ENCODE measurements around the gene KLRC1.
"Not testable (repeated sequence)": the region's sequence is repeated elsewhere in the genome, so short reads cannot be mapped to it uniquely, and the experiment has no call there.

The KLRC1 gene

GRCh38 chr12:10422159-10422558 is 31.0 kb downstream of the KLRC1 start:
- DNase-seq (ENCODE audit: low read depth, low spot score): not testable (repeated sequence)

- DNase-seq (ENCODE audit: low read depth, low spot score): not testable (repeated sequence)
Observed at GRCh38 chr12:10420334-10420733, 32.8 kb downstream of the KLRC1 start, which contains the start of gene KLRC3. TSS of gene KLRC3 (minus strand) at chr12:10420595. CDS start at chr12:10420550, 45 bp downstream.

- DNase-seq (ENCODE audit: low read depth, low spot score): no peak
Observed at GRCh38 chr12:10409392-10409791, 43.8 kb downstream of the KLRC1 start, which contains the start of gene KLRC4. TSS of gene KLRC4 (minus strand) at chr12:10409757. CDS start at chr12:10409575, 182 bp downstream.

- DNase-seq (ENCODE audit: low read depth, low spot score): no peak
Observed at GRCh38 chr12:10408842-10409241, 44.3 kb downstream of the KLRC1 start.

GRCh38 chr12:10406725-10407124 is 46.5 kb downstream of the KLRC1 start:
- DNase-seq (ENCODE audit: low read depth, low spot score): no peak

GRCh38 chr12:10405294-10405693 is 47.9 kb downstream of the KLRC1 start:
- DNase-seq (ENCODE audit: low read depth, low spot score): no peak

- DNase-seq (ENCODE audit: low read depth, low spot score): no peak
Observed at GRCh38 chr12:10404798-10405197, 48.4 kb downstream of the KLRC1 start.

- no peak for DNase-seq (ENCODE audit: low read depth, low spot score)
Observed at GRCh38 chr12:10400829-10401228, 52.3 kb downstream of the KLRC1 start.

- DNase-seq (ENCODE audit: low read depth, low spot score): no peak
Observed at GRCh38 chr12:10398168-10398567, 55.0 kb downstream of the KLRC1 start.

GRCh38 chr12:10397296-10397695 is 55.9 kb downstream of the KLRC1 start:
- no peak for DNase-seq (ENCODE audit: low read depth, low spot score)

- DNase-seq (ENCODE audit: low read depth, low spot score): not testable (repeated sequence)
Observed at GRCh38 chr12:10396176-10396575, 57.0 kb downstream of the KLRC1 start.
